Uterus (tissue), 4 donors: ENCODE data around the gene AUTS2. TPM values are rescaled to one million over a fixed set of nuclear protein-coding genes. Genes with fewer than 3 reads are reported as not detected.
"Not testable (repeated sequence)": the region's sequence is repeated elsewhere in the genome, so short reads cannot be mapped to it uniquely, and the experiment has no call there.

Source experiments
- DNase-seq, 2 donors: peaks; one replicate each; pipeline ENCODE4 v3.0.0-alpha.2; 2019 to 2020
- H3K27ac ChIP-seq, 2 donors: fragments of 200-600 bp; sonication (generic); 1 replicate in 1 of 2; 2 replicates in 1 of 2; pipeline ENCODE4 v1.5.1; 2016 to 2018
- H3K27me3 ChIP-seq, 2 donors: fragments of 200-600 bp; sonication (generic); one replicate each; pipeline ENCODE4 v1.5.1; 2018 to 2019; ENCODE audit warnings: control low read depth in 1 of 2
- H3K36me3 ChIP-seq, 2 donors: fragments of 200-600 bp; sonication (generic); one replicate each; pipeline ENCODE4 v1.5.1; 2019; ENCODE audit warnings: control low read depth in 1 of 2
- H3K4me1 ChIP-seq, 2 donors: fragments of 200-600 bp; sonication (generic); one replicate each; pipeline ENCODE4 v1.5.1; 2018 to 2019; ENCODE audit warnings: control low read depth in 1 of 2
- H3K4me3 ChIP-seq, 2 donors: fragments of 200-600 bp; sonication (generic); 1 replicate in 1 of 2; 2 replicates in 1 of 2; pipeline ENCODE4 v1.5.1; 2018 to 2019; ENCODE audit warnings: mild to moderate bottlenecking in 1 of 2
- H3K9me3 ChIP-seq, 2 donors: fragments of 200-600 bp; sonication (generic); one replicate each; pipeline ENCODE4 v1.5.1; 2019; ENCODE audit warnings: control low read depth in 1 of 2
- POLR2A ChIP-seq, 2 donors: fragments of 450-650 bp; IDR thresholded peaks; one replicate each; pipeline ENCODE4 v1.6.1; 2016; ENCODE audit warnings: antibody characterized with exemption in 2 of 2, mild to moderate bottlenecking in 1 of 2, moderate library complexity in 1 of 2
- intact Hi-C: fragments of 100-400 bp; cut with DNase I; formaldehyde crosslinking; loops from one replicate; pipeline ENCODE4 v1.15.1; 2023; ENCODE audit warnings: low total_unique reads
- total RNA-seq, 4 donors: library from RNA; depleted of rRNA in 3 of 4; stranded (reverse); fragments of >200 nt in 3 of 4; gene quantifications; one replicate each; pipeline versions ENCODE4 v1.1.0 to v1.2.4, GENCODE V29; 2014 to 2023
- TF ChIP-seq, protein P1 (sequence below), 4 experiments: fragments of 200-600 bp in 2 of 4; fragments of 450-650 bp in 2 of 4; sonication (generic) in 2 of 4; IDR thresholded peaks; one replicate each; pipeline ENCODE4 v1.5.1; 2016 to 2019; ENCODE audit warnings: antibody characterized with exemption in 4 of 4, mild to moderate bottlenecking in 2 of 4, moderate library complexity in 1 of 4
- donor health status: DM: yes; HTN: yes; CAD: no.

Gene AUTS2
- total RNA-seq, 4 donors from 2014 or later, result 10.5 to 58.2 (median 30.0) TPM

DNA sequence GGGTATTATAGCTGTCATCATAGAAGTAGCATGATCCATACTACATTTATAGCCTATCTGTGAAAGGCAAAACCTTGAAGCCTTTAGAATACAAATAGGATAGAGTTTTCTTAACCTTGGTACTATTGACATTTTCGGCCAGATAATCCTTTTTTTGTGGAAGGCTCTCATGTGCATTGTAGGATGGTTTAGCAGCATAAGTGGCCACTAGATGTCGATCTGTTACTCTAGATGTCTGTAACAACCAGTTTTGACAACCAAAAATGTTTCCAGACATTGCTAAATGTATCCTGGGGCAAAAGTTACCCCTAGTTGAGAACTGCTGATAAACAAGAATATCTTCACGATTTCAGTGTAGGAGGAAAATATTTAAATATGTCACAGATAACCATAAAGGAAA is 1214.2 kb downstream of the AUTS2 start:
- no peak for DNase-seq
- intact Hi-C loops, result no loop called here
- Histone ChIP-seq H3K27ac (no peak overlapping the region), H3K27me3 (no peaks in the 10 kb centered on the region), H3K36me3 (no peaks in the 10 kb centered on the region), H3K9me3 (no peaks in the 10 kb centered on the region), H3K4me3 (no peak overlapping the region), H3K4me1 (no peaks in the 10 kb centered on the region)
- no peak for TF ChIP-seq POLR2A (IDR thresholded peaks at IDR 0.05)

- intact Hi-C loops, H3K27me3 ChIP-seq, H3K4me1 ChIP-seq, H3K36me3 ChIP-seq, H3K9me3 ChIP-seq, H3K4me3 ChIP-seq, DNase-seq, H3K27ac ChIP-seq: not testable (repeated sequence)
Measured at GRCh38 chr7:70822490-70822889, 1224.2 kb downstream of the AUTS2 start.

DNA sequence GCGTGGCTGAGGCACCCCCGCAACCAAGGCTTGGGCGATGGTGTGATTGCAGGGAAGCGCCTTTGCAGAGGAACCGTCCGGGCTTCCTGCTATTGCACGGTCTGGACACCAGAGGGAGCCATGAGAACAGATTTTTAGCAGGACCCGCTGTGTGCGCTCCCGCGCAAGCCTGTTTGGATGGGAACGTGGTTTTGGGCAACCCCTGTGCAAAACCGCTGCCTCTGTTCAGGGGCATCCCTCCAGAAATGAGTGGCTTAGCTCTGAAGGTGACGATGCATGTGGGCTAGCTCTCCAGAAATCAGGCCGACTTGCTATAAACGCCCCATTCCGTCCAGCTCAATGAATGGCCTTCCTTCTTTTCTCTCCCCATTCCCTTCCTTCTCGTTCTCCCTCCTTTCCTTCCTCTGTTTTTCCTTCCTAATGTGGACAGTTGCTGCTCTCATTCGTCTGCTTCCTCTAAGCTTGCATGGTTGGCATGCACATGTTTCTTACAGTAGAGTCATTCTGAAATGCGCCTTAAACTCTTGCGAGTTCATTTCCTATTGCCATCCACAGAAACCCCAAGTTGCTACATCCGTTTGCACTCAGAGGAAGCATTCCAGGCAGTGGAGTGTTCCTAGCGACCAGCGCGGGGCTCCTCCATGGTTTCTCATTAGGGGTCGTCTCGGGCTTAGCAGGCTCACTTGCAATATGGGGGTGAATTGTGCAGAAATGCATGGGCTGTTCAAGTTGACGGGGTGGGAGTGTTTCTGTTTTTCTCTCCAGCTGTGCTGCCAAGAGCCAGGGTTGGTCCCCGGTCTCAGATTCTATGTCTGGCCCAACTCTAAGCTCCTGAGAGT is 1231.2 kb downstream of the AUTS2 start:
- H3K27ac ChIP-seq, result no peak overlapping the region
- H3K4me3 ChIP-seq, result no peak overlapping the region
- no peaks in the 10 kb centered on the region for H3K36me3 ChIP-seq
- H3K27me3 ChIP-seq, result no peaks in the 10 kb centered on the region
- H3K9me3 ChIP-seq, result no peaks in the 10 kb centered on the region
- intact Hi-C loops, result no loop called here
- peak; percentile 47 to 51 for DNase-seq
- TF ChIP-seq POLR2A (IDR thresholded peaks at IDR 0.05), result no peak
- TF ChIP-seq, protein P1, sequence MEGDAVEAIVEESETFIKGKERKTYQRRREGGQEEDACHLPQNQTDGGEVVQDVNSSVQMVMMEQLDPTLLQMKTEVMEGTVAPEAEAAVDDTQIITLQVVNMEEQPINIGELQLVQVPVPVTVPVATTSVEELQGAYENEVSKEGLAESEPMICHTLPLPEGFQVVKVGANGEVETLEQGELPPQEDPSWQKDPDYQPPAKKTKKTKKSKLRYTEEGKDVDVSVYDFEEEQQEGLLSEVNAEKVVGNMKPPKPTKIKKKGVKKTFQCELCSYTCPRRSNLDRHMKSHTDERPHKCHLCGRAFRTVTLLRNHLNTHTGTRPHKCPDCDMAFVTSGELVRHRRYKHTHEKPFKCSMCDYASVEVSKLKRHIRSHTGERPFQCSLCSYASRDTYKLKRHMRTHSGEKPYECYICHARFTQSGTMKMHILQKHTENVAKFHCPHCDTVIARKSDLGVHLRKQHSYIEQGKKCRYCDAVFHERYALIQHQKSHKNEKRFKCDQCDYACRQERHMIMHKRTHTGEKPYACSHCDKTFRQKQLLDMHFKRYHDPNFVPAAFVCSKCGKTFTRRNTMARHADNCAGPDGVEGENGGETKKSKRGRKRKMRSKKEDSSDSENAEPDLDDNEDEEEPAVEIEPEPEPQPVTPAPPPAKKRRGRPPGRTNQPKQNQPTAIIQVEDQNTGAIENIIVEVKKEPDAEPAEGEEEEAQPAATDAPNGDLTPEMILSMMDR (IDR thresholded peaks at IDR 0.05), result peak; percentile 76 to 85 (median 81)
- no peaks in the 10 kb centered on the region for H3K4me1 ChIP-seq

GRCh38 chr7:70830060-70830395 is 1231.8 kb downstream of the AUTS2 start:
- no peaks in the 10 kb centered on the region for H3K9me3 ChIP-seq
- no peaks in the 10 kb centered on the region for H3K36me3 ChIP-seq
- H3K4me1 ChIP-seq, result no peaks in the 10 kb centered on the region
- intact Hi-C loops, result no loop called here
- TF ChIP-seq, protein P1 (IDR thresholded peaks at IDR 0.05), result no peak
- no peak for TF ChIP-seq POLR2A (IDR thresholded peaks at IDR 0.05)
- H3K27ac ChIP-seq, result no peak overlapping the region
- no peak for DNase-seq
- no peak overlapping the region for H3K4me3 ChIP-seq
- H3K27me3 ChIP-seq, result no peaks in the 10 kb centered on the region

- TF ChIP-seq, protein P1 (IDR thresholded peaks at IDR 0.05), result no peak
- TF ChIP-seq POLR2A (IDR thresholded peaks at IDR 0.05), result no peak
- Histone ChIP-seq H3K36me3 (no peaks in the 10 kb centered on the region), H3K4me3 (no peak overlapping the region), H3K27me3 (no peaks in the 10 kb centered on the region), H3K9me3 (no peaks in the 10 kb centered on the region), H3K4me1 (no peaks in the 10 kb centered on the region), H3K27ac (no peak overlapping the region)
- DNase-seq, result no peak
- intact Hi-C loops, result no loop called here
Measured at GRCh38 chr7:70830426-70830825, 1232.2 kb downstream of the AUTS2 start.

DNA sequence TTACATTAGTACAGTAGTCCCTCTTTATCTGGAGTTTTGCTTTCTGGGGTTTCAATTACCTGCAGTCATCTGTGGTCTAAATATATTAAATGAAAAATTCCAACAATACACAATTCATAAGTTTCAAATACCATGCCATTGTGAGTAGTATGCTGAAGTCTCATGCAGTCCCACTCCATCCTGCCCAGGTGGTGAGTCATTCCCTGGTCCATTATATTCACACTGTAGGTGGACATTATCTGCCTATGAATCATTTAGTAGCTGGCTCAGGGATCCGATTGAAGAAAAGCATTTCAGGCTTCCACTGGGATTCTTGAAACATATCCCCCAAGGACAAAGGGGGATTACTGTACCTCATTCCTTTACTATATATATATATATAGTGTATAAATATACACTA is 1235.5 kb downstream of the AUTS2 start:
- TF ChIP-seq, protein P1 (IDR thresholded peaks at IDR 0.05), result no peak
- no peak for TF ChIP-seq POLR2A (IDR thresholded peaks at IDR 0.05)
- no peaks in the 10 kb centered on the region for H3K4me1 ChIP-seq
- H3K27ac ChIP-seq, result no peak overlapping the region
- H3K36me3 ChIP-seq, result no peaks in the 10 kb centered on the region
- DNase-seq, result no peak
- no peaks in the 10 kb centered on the region for H3K9me3 ChIP-seq
- H3K4me3 ChIP-seq, result no peak overlapping the region
- intact Hi-C loops, result no loop called here
- H3K27me3 ChIP-seq, result no peaks in the 10 kb centered on the region
